Renal cortex interstitium (tissue), 15 donors: Measurements from ENCODE around the gene UCN2. TPM values are rescaled to one million over a fixed set of nuclear protein-coding genes. Genes with fewer than 3 reads are reported as not detected.
A peak's percentile ranks its signal among the peaks of the same experiment; 100 is the strongest.

Source experiments
- DNase-seq, 11 donors: peaks; one replicate each; pipeline ENCODE4 v3.0.0-alpha.2; 2013; ENCODE audit warnings: low read depth in 9 of 11, low spot score in 4 of 11; ENCODE audit errors: extremely low read depth in 1 of 11
- long read RNA-seq, 16 experiments: transcript quantifications; one replicate each; lab custom pipeline, GENCODE V29; 2026
- polyA plus RNA-seq, 3 donors: library from polyadenylated mRNA; unstranded; fragments of 120-200 nt; gene quantifications; one replicate each; pipeline ENCODE4 v1.2.1, GENCODE V29; 2013; ENCODE audit not compliant: insufficient read length in 3 of 3

The UCN2 gene
- under 1 TPM; 0.26 to 0.41 (median 0.30) TPM for polyA plus RNA-seq
- long read RNA-seq, donor 1 = 0 reads
- long read RNA-seq, donor 2 = 0 reads
- long read RNA-seq, donor 3 = 0 reads
- long read RNA-seq, donor 4 = 0 reads
- long read RNA-seq, donor 5 = 0 reads
- long read RNA-seq, donor 6 = 0 reads
- long read RNA-seq, donor 7 = 0 reads
- long read RNA-seq, donor 8 = 0 reads
- long read RNA-seq, donor 9 = 0 reads
- long read RNA-seq, donor 10 = 0 reads
- long read RNA-seq, donor 11 = 0 reads
- long read RNA-seq, donor 12 = 0 reads
- long read RNA-seq, donor 13 = 0 reads
- long read RNA-seq, donor 14 = 0 reads
- long read RNA-seq, donor 15 = 0 reads
- long read RNA-seq, donor 16 = 0 reads

- DNase-seq = no peak
Observed at GRCh38 chr3:48563382-48563918, at the start of gene UCN2. TSS of gene UCN2 (minus strand) at chr3:48563781. CDS start at chr3:48563124, 657 bp downstream.

GRCh38 chr3:48612309-48612708 is 48.7 kb upstream of the UCN2 start:
- no peak for DNase-seq

- peak; percentile 77 to 92 (median 90) for DNase-seq
Observed at GRCh38 chr3:48609088-48610005, 45.8 kb upstream of the UCN2 start, which contains the start of gene UQCRC1. TSS of gene UQCRC1 (minus strand) at chr3:48609646. CDS start at chr3:48609620, 26 bp downstream.

DNA sequence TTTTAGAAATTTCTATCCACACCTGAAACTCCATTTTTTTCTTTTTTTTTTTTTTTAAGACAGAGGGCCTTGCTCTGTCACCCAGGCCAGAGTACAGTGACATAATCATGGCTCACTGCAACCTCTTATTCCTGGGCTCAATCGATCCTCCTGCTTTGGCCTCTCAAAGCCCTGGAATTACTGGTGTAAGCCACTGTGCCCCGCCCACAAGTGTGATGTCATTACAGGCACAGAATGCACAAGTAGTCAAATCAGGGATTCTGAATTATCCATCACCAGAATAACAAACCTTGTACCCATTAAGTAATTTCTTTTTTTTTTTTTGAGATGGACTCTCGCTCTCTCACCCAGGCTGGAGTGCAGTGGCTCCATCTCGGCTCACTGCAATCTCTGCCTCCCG is 43.9 kb upstream of the UCN2 start:
- no peak for DNase-seq

DNA sequence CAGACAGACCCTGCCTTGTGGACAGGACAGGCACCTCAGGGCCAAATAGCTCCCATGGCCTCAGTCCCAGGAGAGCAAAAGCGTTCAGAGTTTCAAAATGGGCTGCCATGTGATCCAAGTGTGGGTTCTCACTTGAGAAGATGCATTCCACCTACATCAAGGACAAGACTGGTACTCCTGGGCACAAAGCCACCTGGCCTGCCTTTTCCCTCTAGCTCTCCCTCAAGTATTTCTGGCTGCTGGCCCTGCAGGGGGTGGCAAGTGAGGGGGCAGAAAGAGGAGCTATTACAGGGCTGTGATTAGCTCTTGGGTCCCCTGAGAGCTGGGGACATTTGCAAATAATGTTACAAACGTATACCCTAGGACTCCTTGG is 38.0 kb upstream of the UCN2 start:
- no peak for DNase-seq

GRCh38 chr3:48600711-48601621 is 37.4 kb upstream of the UCN2 start:
- DNase-seq = no peak

- DNase-seq = no peak
Observed at GRCh38 chr3:48599509-48600285, 36.1 kb upstream of the UCN2 start.

DNA sequence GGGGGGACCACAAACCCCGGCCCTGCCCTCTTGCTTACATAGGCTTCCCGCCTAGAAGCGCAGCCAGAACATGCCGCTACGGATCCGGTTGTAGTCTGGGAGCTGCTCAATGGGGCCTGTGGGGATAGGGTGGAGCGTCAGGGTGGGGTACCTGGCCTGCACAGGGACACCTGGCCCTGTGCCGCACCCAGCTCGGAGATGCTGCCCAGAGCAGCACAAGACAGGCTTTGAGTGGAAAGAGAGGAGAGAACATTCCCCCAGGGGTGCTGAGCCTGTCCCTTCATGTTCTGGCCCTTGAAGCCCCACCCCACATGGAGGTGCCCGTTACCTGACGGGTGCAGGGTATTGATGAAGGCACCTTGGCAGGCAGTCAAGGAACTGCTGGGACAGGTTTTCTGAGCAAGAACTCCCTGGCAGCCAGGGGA is 35.5 kb upstream of the UCN2 start:
- no peak for DNase-seq

GRCh38 chr3:48598323-48599076 is 34.9 kb upstream of the UCN2 start:
- DNase-seq = peak in 10 of 11 donors; percentile 63 to 86 (median 78)

DNA sequence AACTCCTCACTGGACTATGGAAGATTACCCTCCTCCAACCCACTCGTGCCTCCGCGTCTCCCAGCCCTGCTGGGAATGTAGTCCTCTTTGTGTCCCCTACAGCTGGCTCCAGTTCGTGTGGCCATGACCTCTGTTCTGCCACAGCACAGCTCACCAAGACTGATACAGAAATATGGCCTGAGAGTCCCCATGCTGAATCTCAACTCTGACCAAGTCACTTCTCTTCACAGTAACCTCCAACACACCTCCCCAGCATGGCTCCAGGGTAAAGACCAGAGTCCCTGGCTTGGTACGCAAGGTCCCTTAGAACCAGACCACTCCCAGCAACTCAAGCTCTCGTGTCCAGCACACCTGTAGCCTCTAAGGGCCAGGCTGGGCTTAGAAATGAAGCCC is 33.8 kb upstream of the UCN2 start:
- DNase-seq = no peak

DNA sequence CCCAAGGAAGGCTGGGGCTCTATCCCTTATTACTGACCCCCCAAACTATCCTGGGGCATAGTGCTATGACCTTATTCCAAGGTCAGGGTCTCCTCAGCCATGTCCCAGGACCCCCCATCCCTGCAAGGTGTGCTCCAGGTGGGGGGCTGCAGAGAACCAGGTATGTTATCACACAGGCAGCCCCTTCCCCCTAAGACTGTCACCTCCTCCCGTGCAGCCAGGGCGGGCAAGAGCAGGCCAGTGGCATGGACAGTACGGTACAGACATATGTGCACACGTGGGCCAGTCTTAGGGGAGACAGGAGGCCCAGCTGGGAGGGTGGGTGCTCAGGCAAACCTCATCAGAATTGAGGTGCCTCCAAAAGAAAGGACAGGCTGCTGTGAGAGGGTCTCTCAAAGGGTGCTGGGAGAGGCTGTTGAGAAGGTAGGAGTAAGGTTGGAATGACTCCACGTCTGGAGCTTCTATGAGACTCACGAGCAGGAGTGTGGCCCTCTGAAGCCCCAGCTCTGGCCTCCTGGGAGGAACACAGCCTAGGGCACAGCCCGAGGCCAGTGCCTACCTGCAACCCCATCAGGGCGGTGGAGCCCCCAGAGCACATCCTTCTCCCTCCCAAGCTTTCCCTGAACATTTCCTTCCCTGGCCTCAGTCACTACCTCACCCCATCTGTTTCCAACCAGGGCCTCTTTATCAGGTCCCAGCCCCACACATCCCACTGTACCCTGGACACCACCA is 33.3 kb upstream of the UCN2 start:
- DNase-seq = no peak

GRCh38 chr3:48596157-48596556 is 32.6 kb upstream of the UCN2 start:
- no peak for DNase-seq

DNA sequence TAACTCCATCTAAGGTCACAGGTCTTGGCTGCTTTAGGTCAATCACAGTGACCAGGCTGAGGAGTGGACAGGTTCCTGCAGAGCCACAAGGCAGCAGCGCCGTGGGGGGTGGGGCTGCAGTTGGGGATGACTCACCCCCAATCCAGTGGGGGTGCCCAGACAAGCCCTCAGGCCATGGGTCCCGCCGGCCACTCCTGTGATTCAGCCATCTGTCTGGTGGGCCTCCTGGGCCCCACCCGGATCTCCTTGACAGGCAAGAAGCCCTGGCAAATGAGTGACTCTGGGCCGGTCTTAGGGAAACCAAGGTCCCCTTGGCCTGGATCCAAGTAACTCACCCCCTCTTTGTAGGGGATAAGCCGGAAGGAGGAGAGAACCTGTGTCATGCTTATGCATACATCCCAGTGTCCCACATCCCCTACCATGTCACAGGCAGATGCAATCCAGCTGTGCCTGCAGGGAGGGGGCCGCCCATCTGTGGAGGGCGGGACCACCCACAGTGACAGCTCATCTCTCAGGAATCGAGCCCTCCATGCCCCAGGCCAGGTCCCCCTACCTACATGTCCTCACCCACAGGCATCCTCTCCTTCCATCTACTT is 32.0 kb upstream of the UCN2 start:
- DNase-seq = peak in 3 of 11 donors; percentile 22 to 41 (median 26)

DNA sequence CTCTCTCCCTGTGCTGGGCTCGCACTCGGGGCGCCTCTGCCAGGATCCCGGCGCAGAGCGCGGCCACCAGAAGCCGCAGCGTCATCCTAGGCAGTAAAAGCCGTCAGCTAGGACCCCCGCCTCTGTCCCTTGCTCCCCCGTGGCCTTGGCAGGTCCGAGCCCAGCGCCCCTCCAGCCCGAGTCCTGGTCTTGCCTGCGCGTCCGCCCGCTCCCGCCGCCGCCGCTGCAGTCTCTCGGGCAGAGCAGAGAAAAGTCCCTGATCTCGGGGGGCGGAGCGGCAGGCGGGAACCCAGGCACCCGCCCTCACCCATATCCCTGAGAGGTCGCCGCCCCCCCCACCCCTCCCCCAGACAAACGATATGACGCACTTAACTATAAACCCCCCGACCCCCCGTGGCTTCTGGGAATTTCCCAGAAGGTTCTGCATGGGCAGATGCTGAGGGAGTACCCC is 31.5 kb upstream of the UCN2 start, which contains the start of gene COL7A1:
Gene COL7A1, minus strand, starts transcription at position 255 of the 451 bp plus-strand sequence. Its CDS starts 170 bp downstream, at position 85.
- peak in 2 of 11 donors; percentile 15 to 25 for DNase-seq

DNA sequence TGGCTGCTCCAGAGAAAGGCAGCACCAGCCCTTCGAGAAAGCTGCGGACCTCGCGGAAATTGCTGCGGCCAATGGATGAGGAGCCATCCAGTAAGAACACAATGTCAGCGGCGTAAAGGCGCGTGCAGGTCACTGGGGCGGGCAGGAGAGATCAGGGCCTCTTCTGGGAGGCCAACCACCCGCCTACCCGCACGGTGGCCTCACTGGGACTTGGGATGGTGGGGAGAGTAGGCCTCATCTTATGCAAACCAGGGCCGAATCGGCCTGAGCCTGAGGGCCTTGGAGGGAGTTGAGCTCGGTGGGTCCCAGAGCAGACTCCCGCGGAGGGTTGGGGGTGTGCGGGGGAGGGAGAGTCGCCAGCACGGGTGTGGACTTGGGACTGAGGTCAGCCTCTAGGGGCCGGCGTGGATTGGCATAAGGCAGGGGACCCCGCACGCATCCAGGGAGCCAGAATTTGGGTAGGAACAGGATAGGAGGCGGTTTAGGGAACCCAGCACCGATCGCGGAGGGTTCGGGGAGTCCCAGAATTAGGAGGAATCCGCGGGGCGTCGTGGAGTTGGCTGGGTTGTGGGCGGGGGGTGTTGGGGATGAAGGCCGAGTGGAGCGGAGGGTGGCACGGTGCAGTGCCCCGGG is 31.0 kb upstream of the UCN2 start:
- no peak for DNase-seq

GRCh38 chr3:48593337-48593736 is 29.8 kb upstream of the UCN2 start:
- DNase-seq = no peak
